ENCODE results near the gene CLCF1.

CLCF1 gene

DNA sequence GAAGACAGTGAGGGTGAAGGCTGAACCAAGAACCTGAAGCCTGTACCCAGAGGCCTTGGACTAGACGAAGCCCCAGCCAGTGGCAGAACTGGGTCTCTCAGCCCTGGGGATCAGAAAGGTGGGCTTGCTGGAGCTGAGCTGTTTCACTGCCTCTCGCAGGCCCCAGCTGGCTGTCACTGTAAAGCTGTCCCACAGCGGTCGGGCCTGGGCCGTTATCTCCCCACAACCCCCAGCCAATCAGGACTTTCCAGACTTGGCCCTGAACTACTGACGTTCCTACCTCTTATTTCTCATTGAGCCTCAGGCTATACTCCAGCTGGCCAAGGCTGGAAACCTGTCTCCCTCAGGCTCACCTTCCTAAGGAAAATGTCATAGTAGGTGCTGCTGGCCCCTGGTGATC is 24.1 kb upstream of the CLCF1 start:
- H3K9me3 Mint-ChIP-seq = no peaks in the 10 kb centered on the region
- peak overlapping the region; percentile 90 for H3K27ac Mint-ChIP-seq
- TF ChIP-seq, protein P1, sequence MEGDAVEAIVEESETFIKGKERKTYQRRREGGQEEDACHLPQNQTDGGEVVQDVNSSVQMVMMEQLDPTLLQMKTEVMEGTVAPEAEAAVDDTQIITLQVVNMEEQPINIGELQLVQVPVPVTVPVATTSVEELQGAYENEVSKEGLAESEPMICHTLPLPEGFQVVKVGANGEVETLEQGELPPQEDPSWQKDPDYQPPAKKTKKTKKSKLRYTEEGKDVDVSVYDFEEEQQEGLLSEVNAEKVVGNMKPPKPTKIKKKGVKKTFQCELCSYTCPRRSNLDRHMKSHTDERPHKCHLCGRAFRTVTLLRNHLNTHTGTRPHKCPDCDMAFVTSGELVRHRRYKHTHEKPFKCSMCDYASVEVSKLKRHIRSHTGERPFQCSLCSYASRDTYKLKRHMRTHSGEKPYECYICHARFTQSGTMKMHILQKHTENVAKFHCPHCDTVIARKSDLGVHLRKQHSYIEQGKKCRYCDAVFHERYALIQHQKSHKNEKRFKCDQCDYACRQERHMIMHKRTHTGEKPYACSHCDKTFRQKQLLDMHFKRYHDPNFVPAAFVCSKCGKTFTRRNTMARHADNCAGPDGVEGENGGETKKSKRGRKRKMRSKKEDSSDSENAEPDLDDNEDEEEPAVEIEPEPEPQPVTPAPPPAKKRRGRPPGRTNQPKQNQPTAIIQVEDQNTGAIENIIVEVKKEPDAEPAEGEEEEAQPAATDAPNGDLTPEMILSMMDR (IDR thresholded peaks at IDR 0.05) = no peak
- H3K27me3 Mint-ChIP-seq (ENCODE audit: low read depth, poor library complexity) = peaks cover 4% of the 10 kb centered on the region
- H3K4me3 Mint-ChIP-seq = no peak overlapping the region
- H3K4me1 Mint-ChIP-seq = peaks cover 45% of the 10 kb centered on the region
- peaks cover 13% of the 10 kb centered on the region for H3K36me3 Mint-ChIP-seq (ENCODE audit: low read depth)
- no peak for DNase-seq

DNA sequence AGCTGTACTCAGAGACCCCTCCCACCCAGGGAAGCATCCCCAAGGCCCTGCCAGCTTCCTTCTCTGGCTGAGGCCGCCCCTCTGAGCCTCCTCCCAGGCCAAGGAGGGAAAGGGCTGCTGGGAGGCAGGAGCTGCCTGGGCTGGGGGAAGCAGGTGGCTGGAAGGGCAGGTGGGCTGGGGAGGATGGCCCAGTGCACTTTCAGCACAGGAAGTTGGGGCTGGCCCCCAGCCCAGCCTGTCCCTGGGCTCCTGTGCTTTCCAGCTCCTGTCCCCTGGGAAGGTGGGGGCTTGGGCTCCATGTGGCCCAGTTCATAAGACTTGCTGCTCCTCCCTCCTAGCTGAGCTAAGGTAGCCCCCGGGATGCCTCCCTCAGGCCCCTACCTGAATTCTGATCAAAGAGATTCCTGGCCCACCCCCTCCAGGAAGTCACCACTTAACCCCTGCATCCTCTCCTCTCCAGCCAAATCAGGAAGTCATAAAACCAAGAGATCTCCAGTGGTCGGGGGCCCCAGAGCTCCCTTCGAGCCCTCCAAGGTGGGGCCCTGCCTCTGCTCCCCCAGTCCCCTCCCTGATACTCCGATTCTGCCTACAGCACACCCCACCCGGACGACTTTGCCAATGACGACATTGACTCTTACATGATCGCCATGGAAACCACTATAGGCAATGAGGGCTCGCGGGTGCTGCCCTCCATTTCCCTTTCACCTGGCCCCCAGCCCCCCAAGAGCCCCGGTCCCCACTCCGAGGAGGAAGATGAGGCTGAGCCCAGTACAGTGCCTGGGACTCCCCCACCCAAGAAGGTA is 23.4 kb upstream of the CLCF1 start:
- H3K27ac Mint-ChIP-seq = peak overlapping the region; percentile 88
- no peaks in the 10 kb centered on the region for H3K9me3 Mint-ChIP-seq
- peaks cover 47% of the 10 kb centered on the region for H3K4me1 Mint-ChIP-seq
- DNase-seq = no peak
- peaks cover 13% of the 10 kb centered on the region for H3K36me3 Mint-ChIP-seq (ENCODE audit: low read depth)
- TF ChIP-seq, protein P1 (IDR thresholded peaks at IDR 0.05) = no peak
- H3K4me3 Mint-ChIP-seq = no peak overlapping the region
- peaks cover 4% of the 10 kb centered on the region for H3K27me3 Mint-ChIP-seq (ENCODE audit: low read depth, poor library complexity)

DNA sequence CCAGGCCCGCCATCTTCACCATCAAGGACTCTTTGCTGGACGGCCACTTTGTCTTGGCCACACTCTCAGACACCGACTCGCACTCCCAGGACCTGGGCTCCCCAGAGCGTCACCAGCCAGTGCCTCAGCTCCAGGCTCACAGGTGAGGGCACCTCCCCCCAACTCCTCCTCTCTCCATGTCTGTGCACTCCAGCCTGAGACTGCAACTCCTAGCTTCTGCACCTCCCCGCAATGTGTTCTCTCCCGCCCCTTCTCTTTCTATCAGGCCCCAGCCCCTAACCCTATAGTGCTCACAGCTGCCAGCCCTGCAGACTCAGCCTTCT is 22.8 kb upstream of the CLCF1 start:
- TF ChIP-seq, protein P1 (IDR thresholded peaks at IDR 0.05) = no peak
- Mint-ChIP-seq H3K27ac (peak overlapping the region; percentile 66), H3K9me3 (no peaks in the 10 kb centered on the region), H3K4me1 (peaks cover 50% of the 10 kb centered on the region), H3K36me3 (ENCODE audit: low read depth) (peaks cover 13% of the 10 kb centered on the region), H3K4me3 (no peak overlapping the region), H3K27me3 (ENCODE audit: low read depth, poor library complexity) (peaks cover 4% of the 10 kb centered on the region)
- DNase-seq = no peak

DNA sequence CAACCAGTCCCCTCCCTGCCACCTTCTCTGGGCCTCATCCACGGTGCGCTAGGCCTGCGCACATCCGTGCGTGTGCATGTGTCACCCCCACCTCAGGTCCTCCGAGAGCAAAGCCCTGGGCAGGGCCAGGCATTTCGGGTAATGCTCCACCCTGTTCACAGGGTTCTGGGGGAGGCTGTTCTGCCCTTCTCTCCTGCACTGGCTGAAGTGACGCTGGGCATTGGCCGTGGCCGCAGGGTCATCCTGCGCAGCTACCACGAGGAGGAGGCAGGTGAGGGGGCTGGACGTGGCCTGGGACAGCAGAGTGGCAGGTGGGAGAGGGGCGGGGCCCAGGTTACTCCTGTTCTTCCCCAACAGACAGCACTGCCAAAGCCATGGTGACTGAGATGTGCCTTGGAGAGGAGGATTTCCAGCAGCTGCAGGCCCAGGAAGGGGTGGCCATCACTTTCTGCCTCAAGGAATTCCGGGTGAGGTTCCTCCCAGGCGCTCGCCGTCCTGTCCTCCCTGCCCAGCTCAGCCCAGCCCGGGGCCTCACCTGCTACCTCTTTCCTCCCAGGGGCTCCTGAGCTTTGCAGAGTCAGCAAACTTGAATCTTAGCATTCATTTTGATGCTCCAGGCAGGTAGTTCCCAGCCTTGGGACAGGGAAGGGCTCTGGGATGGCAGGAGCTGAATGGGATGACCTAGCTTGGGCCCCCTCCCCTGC is 22.3 kb upstream of the CLCF1 start:
- Mint-ChIP-seq H3K4me1 (peaks cover 53% of the 10 kb centered on the region), H3K4me3 (no peak overlapping the region)
- TF ChIP-seq, protein P1 (IDR thresholded peaks at IDR 0.05) = no peak

DNA sequence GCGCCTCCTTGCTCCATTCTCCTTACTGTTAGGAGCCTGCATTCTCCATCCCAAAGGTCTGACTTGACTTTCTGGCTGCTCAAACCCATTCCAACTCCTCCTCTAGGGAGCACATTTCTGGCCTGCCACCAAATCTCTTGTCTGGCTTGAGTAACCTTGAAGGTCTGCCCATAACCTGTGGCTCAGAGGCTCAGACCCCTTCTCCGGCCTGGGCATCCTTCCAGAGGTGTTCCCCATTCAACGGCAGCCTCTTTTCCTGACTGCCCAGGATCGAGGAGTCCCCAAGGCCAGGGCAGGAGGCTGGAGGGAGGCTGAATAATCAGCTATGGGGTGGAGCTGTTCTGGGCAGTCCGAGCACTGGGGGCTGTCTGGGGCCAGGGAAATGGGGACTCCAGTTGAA is 20.6 kb upstream of the CLCF1 start:
- DNase-seq = no peak
- Mint-ChIP-seq H3K4me1 (peaks cover 54% of the 10 kb centered on the region), H3K27ac (no peak overlapping the region), H3K4me3 (peak overlapping the region; percentile 68), H3K9me3 (no peaks in the 10 kb centered on the region), H3K27me3 (ENCODE audit: low read depth, poor library complexity) (peaks cover 4% of the 10 kb centered on the region), H3K36me3 (ENCODE audit: low read depth) (peaks cover 13% of the 10 kb centered on the region)
- TF ChIP-seq, protein P1 (IDR thresholded peaks at IDR 0.05) = no peak

More for the DNA sequence above, 22.3 kb upstream of the CLCF1 start:
- Mint-ChIP-seq H3K27ac (no peak overlapping the region), H3K27me3 (ENCODE audit: low read depth, poor library complexity) (peaks cover 4% of the 10 kb centered on the region), H3K36me3 (ENCODE audit: low read depth) (peaks cover 13% of the 10 kb centered on the region), H3K9me3 (no peaks in the 10 kb centered on the region)
- no peak for DNase-seq

Data from nephron progenitor cell (in vitro differentiated cells).